Measurements from ENCODE around the gene SLC10A4. TPM values are rescaled to one million over a fixed set of nuclear protein-coding genes. Genes with fewer than 3 reads are reported as not detected.

Gene SLC10A4
- total RNA-seq, 2 experiments from 2014 or later = not detected

DNA sequence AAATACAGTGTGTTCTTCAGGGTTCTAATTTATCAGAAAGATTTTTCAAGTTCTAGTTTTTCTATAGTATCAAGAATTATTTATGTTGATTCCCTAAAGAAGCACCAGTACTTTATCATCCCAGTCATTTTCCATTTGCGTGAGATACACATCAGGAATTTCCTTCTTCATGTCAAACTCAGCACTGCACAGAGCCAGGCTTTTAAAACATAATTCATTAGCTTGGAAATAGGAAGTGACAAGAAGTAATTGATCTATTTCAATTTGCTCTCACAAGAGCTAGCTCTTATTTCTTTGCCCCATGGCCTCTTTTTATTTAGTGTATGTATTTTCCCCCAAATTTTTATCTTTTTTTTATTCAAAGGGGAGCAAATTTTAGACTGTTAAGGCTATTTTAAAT lies 13.0 kb upstream of the SLC10A4 start:
- Mint-ChIP-seq H3K4me1 (no peaks in the 10 kb centered on the region), H3K9me3 (ENCODE audit: low read depth) (no peaks in the 10 kb centered on the region), H3K27ac (no peak overlapping the region), H3K27me3 (peaks cover 18% of the 10 kb centered on the region), H3K4me3 (no peak overlapping the region), H3K36me3 (no peaks in the 10 kb centered on the region)
- CTCF ChIA-PET = no interaction called here
- DNase-seq (no peak), ATAC-seq (no peak)

GRCh38 chr4:48470570-48470969 lies 12.6 kb upstream of the SLC10A4 start:
- Mint-ChIP-seq H3K27ac (no peak overlapping the region), H3K4me3 (no peak overlapping the region), H3K4me1 (no peaks in the 10 kb centered on the region)

DNA sequence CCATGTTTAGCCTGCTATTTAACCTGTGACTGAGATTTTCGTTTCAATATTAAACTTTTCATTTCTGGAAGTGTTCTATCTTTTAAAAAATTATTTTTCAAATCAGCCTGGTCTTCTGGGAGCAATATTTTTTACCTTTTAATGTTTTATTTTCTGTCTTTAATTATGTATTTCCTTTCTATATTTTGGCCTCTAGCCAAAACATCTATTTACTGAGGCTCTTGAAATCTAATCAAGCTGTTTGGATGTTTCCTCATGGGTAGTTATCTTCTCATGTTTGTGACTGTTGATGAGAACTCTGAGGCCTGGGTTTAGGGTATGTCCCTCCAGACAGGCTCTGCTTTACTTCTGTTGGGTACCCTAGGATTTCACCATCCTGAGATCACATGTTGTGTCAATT lies 10.3 kb upstream of the SLC10A4 start:
- H3K36me3 Mint-ChIP-seq = no peaks in the 10 kb centered on the region
- DNase-seq (no peak), ATAC-seq (no peak)
- no peak overlapping the region for H3K4me3 Mint-ChIP-seq
- CTCF ChIA-PET = no interaction called here
- H3K9me3 Mint-ChIP-seq (ENCODE audit: low read depth) = no peaks in the 10 kb centered on the region
- H3K27me3 Mint-ChIP-seq = peaks cover 23% of the 10 kb centered on the region
- H3K4me1 Mint-ChIP-seq = no peaks in the 10 kb centered on the region
- H3K27ac Mint-ChIP-seq = no peak overlapping the region

More at GRCh38 chr4:48470570-48470969, 12.6 kb upstream of the SLC10A4 start:
- ATAC-seq (no peak), DNase-seq (no peak)
- CTCF ChIA-PET = no interaction called here
- Mint-ChIP-seq H3K27me3 (peaks cover 20% of the 10 kb centered on the region), H3K9me3 (ENCODE audit: low read depth) (no peaks in the 10 kb centered on the region), H3K36me3 (no peaks in the 10 kb centered on the region)

DNA sequence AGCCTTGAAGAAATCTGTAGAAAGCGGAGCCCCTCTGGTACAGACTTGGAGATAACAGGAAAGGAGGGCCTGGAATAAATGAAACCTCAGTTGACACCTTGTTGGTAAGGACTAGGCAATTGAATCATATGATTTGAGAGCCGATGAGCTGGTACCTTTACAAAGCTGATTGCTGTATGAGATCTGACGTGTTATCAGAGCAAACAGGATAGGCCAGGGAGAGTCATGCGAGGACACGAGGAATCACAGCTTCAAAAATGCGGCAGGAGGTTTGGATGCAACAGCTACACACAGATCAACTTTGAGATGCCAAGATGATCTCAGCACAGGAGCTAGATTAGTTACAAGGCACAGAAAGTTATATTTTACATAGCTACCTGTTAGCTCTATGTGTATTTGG lies 7.4 kb upstream of the SLC10A4 start:
- Mint-ChIP-seq H3K4me3 (no peak overlapping the region), H3K4me1 (no peaks in the 10 kb centered on the region), H3K9me3 (ENCODE audit: low read depth) (no peaks in the 10 kb centered on the region), H3K27me3 (peaks cover 14% of the 10 kb centered on the region), H3K36me3 (no peaks in the 10 kb centered on the region), H3K27ac (no peak overlapping the region)
- DNase-seq = no peak
- CTCF ChIA-PET = no interaction called here
- no peak for ATAC-seq

GRCh38 chr4:48478273-48478672 lies 4.9 kb upstream of the SLC10A4 start:
- no peaks in the 10 kb centered on the region for H3K9me3 Mint-ChIP-seq (ENCODE audit: low read depth)
- ATAC-seq (no peak), DNase-seq (no peak)
- H3K36me3 Mint-ChIP-seq = no peaks in the 10 kb centered on the region
- peaks cover 4% of the 10 kb centered on the region for H3K4me1 Mint-ChIP-seq
- no peak overlapping the region for H3K27ac Mint-ChIP-seq
- no peak overlapping the region for H3K4me3 Mint-ChIP-seq
- peaks cover 34% of the 10 kb centered on the region for H3K27me3 Mint-ChIP-seq
- CTCF ChIA-PET = no interaction called here

- no peak overlapping the region for H3K27ac Mint-ChIP-seq
- no peaks in the 10 kb centered on the region for H3K36me3 Mint-ChIP-seq
- no peak for DNase-seq
- no peak for ATAC-seq
- peaks cover 52% of the 10 kb centered on the region for H3K27me3 Mint-ChIP-seq
- H3K4me1 Mint-ChIP-seq = peaks cover 14% of the 10 kb centered on the region
- CTCF ChIA-PET = no interaction called here
- no peak overlapping the region for H3K4me3 Mint-ChIP-seq
- no peaks in the 10 kb centered on the region for H3K9me3 Mint-ChIP-seq (ENCODE audit: low read depth)
Observed at GRCh38 chr4:48481581-48481980, 1.6 kb upstream of the SLC10A4 start.

DNA sequence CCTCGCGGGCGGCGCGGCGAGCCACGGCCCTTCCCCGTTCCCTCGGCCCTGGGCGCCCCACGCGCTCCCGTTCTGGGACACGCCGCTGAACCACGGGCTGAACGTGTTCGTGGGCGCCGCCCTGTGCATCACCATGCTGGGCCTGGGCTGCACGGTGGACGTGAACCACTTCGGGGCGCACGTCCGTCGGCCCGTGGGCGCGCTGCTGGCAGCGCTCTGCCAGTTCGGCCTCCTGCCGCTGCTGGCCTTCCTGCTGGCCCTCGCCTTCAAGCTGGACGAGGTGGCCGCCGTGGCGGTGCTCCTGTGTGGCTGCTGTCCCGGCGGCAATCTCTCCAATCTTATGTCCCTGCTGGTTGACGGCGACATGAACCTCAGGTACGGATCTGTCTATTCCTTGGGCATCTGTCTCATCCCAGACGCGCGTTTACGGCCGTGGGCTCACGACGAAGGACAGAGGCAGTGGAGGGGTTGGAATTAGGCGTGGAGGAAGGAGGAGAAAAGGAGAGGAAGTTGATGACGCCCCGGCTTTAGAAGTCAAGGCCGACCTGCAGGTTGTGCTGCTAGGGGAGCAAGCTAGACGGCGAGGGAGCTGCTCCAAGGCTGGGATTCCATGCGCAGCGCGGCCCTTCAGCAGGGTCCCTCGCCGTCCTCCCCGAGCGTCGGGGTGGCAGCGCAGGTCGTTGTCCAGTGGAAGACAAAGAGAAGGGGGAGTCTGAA lies 792 bp downstream of the SLC10A4 start:
- Mint-ChIP-seq H3K4me3 (peak overlapping the region; percentile 35), H3K36me3 (no peaks in the 10 kb centered on the region), H3K27me3 (peaks cover 72% of the 10 kb centered on the region), H3K4me1 (peaks cover 14% of the 10 kb centered on the region), H3K9me3 (ENCODE audit: low read depth) (no peaks in the 10 kb centered on the region), H3K27ac (no peak overlapping the region)
- DNase-seq = no peak
- ATAC-seq = peak; percentile 47
- CTCF ChIA-PET = no interaction called here

DNA sequence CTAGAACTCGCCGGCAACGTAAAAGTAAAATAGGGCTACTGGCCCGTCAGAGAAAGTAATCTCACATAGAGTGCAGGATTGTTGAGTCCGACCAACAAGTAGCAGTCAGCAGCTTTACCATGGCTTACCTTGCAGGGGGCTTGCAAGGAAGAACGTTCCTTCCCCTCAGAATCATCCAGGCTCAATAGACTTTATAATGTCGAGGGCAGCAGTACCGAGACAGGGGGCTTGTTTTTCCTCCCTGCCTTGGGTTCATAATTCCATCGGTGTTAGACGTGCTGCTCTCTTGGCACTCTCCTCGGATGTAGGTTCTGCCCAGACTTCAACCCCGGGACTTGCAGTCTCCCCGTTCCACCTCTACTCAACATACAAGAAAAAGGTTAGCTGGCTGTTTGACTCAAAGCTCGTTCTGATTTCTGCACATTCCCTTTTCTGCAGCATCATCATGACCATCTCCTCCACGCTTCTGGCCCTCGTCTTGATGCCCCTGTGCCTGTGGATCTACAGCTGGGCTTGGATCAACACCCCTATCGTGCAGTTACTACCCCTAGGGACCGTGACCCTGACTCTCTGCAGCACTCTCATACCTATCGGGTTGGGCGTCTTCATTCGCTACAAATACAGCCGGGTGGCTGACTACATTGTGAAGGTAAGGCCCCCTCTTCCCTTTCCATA lies 1.5 kb downstream of the SLC10A4 start:
- ATAC-seq = no peak
- peaks cover 77% of the 10 kb centered on the region for H3K27me3 Mint-ChIP-seq
- H3K27ac Mint-ChIP-seq = no peak overlapping the region
- H3K4me3 Mint-ChIP-seq = peak overlapping the region; percentile 35
- H3K9me3 Mint-ChIP-seq (ENCODE audit: low read depth) = no peaks in the 10 kb centered on the region
- no peaks in the 10 kb centered on the region for H3K36me3 Mint-ChIP-seq
- no peak for DNase-seq
- CTCF ChIA-PET = interaction anchor here (0.6 kb wide), 1 partner anchor 460 kb away, joined by 5 read pairs; no protein-coding TSS in a partner anchor
- H3K4me1 Mint-ChIP-seq = peaks cover 14% of the 10 kb centered on the region

GRCh38 chr4:48489683-48490011 lies 6.5 kb downstream of the SLC10A4 start:
- Mint-ChIP-seq H3K27ac (no peak overlapping the region), H3K36me3 (no peaks in the 10 kb centered on the region), H3K9me3 (ENCODE audit: low read depth) (no peaks in the 10 kb centered on the region), H3K4me3 (peak overlapping the region; percentile 20), H3K4me1 (peaks cover 3% of the 10 kb centered on the region), H3K27me3 (peaks cover 58% of the 10 kb centered on the region)
- DNase-seq (no peak), ATAC-seq (no peak)
- CTCF ChIA-PET = no interaction called here

GRCh38 chr4:48490012-48490679 lies 7.0 kb downstream of the SLC10A4 start, which contains the start of gene ZAR1:
TSS of gene ZAR1 (plus strand) at chr4:48490252. CDS start at chr4:48490292, 40 bp downstream.
- H3K36me3 Mint-ChIP-seq = no peaks in the 10 kb centered on the region
- peak within 1 kb of the TSS; percentile 20 for H3K4me3 Mint-ChIP-seq
- no peaks in the 10 kb centered on the region for H3K9me3 Mint-ChIP-seq (ENCODE audit: low read depth)
- CTCF ChIA-PET = no interaction called here
- peak; percentile 34 for ATAC-seq
- peaks cover 53% of the 10 kb centered on the region for H3K27me3 Mint-ChIP-seq
- H3K4me1 Mint-ChIP-seq = no peaks in the 10 kb centered on the region
- no peak for DNase-seq
- H3K27ac Mint-ChIP-seq = no peak within 1 kb of the TSS

DNA sequence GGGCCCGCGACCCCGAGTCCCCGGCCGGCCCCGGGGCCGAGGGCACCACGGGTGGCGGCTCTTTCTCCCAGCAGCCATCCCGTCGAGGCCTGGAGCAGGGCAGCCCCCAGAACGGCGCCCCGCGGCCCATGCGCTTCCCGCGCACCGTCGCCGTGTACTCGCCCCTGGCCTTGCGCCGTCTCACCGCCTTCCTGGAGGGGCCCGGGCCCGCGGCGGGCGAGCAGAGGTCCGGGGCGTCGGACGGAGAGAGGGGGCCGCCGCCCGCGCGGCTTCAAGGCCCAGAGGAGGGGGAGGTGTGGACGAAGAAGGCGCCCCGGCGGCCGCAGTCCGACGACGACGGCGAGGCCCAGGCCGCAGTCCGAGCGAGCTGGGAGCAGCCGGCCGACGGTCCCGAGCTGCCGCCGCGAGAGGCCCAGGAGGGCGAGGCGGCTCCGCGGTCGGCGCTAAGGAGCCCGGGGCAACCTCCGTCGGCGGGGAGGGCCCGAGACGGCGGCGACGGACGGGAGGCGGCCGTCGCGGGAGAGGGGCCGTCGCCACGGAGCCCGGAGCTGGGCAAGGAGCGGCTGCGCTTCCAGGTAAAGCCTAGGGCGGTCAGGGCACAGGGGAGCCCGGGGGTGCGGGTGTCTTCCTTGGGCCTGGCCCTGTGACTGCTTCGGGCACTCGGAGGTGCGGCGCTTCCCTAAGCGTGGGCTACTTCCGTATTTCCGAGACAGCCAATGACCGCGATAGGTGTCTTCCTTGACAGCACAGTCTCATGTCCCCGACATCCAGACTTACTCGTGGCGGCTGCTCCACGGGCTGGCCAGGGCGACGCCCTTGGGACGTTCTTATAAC lies 7.8 kb downstream of the SLC10A4 start:
- DNase-seq = no peak
- H3K4me1 Mint-ChIP-seq = no peaks in the 10 kb centered on the region

GRCh38 chr4:48491514-48492176 lies 8.5 kb downstream of the SLC10A4 start:
- CTCF ChIA-PET = no interaction called here

More for the DNA sequence above, 7.8 kb downstream of the SLC10A4 start:
- Mint-ChIP-seq H3K27ac (no peak overlapping the region), H3K9me3 (ENCODE audit: low read depth) (no peaks in the 10 kb centered on the region), H3K36me3 (peaks cover 2% of the 10 kb centered on the region), H3K4me3 (no peak overlapping the region), H3K27me3 (peaks cover 48% of the 10 kb centered on the region)
- peak; percentile 18 for ATAC-seq
- CTCF ChIA-PET = no interaction called here

More at GRCh38 chr4:48491514-48492176, 8.5 kb downstream of the SLC10A4 start:
- Mint-ChIP-seq H3K36me3 (peaks cover 5% of the 10 kb centered on the region), H3K4me3 (no peak overlapping the region), H3K4me1 (no peaks in the 10 kb centered on the region), H3K27me3 (peaks cover 45% of the 10 kb centered on the region), H3K27ac (no peak overlapping the region), H3K9me3 (ENCODE audit: low read depth) (no peaks in the 10 kb centered on the region)
- DNase-seq (no peak), ATAC-seq (no peak)

Measured in activated CD8-positive, alpha-beta memory T cell treated with anti-CD3 and anti-CD28 coated beads, Interleukin-2, amount 10 ng/mL, durations not matched to agents 7 days and 5 days (primary cell).